ENCODE data around the gene HK2.
"Not testable (repeated sequence)": the region's sequence is repeated elsewhere in the genome, so short reads cannot be mapped to it uniquely, and the experiment has no call there.

HK2 gene

DNA sequence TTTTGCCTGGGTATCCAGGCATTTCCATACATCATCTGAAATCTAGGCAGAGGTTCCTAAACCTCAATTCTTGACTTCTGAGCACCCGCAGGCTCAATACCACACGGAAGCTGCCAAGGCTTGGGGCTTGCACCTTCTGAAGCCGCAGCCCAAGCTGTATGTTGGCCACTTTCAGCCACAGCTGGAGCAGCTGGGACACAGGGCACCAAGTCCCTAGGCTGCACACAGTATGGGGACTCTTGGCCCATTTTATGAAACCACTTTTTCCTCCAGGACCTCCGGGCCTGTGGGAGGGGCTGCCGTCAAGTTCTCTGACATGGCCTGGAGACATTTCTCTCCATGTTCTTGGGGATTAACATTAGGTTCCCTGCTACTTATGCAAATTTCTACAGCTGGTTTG lies 72.5 kb downstream of the HK2 start:
- DNase-seq, result no peak

DNA sequence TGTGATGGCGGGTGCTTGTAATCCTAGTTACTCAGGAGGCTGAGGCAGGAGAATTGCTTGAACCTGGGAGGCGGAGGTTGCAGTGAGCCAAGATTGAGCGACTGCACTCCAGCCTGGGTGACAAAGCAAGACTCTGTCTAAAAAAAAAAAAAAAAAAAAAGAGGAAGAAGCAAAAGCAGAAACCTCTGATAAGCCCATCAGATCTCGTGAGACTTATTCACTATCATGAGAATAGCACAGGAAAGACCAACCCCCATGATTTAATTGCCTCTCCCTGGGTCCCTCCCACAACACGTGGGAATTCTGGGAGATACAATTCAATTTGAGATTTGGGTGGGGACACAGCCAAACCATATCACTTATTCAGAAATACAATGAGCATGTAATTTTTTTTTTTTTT lies 73.6 kb downstream of the HK2 start:
- not testable (repeated sequence) for DNase-seq

- no peak for DNase-seq
Measured at GRCh38 chr2:74908748-74909444, 75.0 kb downstream of the HK2 start.

DNA sequence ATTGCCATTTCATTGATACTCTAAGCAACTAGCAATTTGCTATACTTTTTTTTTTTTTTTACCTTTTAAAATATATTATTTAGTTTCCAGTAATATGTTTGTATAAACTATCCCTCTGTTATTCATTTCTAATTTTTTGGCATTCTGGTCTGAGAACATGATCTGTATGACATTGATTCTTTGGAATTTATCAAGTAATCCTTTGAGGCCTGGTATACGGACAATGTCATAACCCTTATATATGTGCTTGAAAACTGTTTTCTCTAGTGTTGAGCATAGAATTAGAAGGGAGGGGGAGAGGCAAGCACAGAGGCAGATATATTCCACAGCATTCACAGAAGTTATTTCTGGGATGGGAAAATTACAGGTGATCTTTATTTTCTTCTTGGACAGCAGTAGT lies 76.3 kb downstream of the HK2 start:
- DNase-seq, result no peak

DNA sequence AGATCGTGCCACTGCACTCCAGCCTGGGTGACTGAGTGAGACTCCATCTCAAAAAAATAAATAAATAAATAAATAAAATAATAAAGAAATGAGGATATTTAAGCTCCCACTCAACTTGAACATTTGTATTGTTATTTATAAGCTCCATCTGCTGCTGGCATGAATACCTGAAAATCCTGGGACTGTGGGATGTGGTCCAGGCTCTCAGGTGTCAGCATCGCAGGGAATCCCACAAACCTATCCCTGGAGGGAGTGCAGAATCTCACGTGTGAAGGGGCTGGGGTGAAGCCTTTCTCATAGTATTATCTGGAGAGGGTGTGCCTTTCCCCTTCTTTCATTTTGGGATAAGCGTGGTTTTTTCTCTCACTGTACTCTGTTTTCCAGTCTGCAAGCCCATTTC lies 77.1 kb downstream of the HK2 start:
- no peak for DNase-seq

DNA sequence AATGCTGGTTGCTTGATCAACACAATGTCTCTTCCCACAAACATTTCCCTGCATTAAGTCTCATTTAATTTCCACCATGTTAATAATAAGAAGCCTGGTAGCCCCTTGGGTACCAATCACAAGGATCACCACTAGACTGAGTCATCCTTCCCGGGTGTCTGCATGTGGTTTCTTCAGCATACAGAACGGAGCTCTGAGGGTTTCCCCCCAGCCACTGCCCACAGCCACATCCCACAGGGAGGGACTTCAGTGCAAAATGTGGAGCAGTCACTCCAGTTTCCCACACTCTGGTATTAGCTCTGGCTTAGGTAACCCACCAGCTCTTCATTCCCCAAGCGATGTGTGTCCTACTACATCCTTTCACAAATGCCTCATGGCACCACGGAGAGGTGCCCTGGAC lies 81.8 kb downstream of the HK2 start:
- no peak for DNase-seq

DNA sequence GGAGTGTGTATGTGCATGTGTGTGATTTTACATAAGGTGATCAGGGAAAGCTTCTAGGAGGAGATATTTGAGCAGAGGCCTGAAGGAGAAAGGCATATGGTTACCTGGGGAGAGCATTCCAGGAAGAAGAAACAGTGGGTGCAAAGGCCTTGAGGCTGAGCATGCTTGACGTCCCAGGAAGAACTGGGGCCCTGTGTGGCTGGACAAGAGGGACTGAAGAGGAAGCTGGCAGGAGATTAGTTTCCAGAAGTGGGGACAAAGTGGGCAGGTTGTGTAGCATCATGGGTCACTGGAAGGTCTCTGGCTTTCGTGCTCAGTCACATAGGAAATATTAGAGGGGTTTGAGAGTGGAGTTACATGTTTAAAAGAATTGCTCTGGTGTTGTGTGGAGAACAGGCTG lies 82.5 kb downstream of the HK2 start:
- DNase-seq, result no peak

- no peak for DNase-seq
Measured at GRCh38 chr2:74917702-74918619, 84.0 kb downstream of the HK2 start.

DNA sequence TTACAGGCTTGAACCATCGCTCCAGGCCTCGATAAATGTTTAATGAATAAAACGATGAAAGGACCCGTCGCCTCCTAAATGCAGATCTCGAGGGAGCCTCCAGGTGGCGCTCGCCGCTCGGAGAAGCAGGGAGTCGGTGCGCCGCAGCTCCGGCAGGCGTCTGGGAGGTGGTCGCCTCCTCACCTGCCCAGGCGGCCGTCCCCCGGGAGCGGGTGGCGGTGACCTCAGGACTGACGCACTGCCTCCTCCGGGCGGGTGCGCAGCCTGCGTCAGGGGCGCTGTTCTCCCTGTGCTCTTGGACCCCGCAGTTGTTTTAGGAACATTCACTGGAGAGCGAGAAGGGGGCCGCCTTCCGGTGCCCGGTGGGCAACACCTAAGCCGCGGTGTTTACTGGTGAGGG lies 85.9 kb downstream of the HK2 start:
- DNase-seq, result peak; percentile 78

DNA sequence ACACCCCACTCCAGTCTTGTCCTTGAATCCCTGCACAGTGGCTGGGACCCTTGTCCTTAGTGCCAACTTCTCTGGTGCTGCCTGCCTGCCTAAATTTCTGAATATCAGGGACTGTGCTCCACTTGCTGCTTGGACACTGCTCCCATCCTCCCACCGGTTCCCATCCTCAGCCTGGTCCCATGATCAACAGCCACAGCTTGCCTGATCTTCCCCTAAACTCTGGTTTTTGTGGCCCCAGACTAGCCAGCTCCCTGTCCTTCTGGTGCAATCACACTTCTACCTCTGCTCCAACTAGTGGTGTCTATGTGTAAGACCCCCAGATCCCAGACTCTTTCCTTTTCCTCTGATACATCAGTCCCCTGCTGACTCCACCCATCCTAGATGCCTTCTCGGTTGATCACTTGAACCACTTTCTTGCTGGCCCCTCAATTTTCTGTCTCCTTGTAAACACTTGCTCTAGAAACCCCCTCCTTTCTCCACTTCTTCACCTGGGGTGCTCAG lies 87.4 kb downstream of the HK2 start:
- no peak for DNase-seq

DNA sequence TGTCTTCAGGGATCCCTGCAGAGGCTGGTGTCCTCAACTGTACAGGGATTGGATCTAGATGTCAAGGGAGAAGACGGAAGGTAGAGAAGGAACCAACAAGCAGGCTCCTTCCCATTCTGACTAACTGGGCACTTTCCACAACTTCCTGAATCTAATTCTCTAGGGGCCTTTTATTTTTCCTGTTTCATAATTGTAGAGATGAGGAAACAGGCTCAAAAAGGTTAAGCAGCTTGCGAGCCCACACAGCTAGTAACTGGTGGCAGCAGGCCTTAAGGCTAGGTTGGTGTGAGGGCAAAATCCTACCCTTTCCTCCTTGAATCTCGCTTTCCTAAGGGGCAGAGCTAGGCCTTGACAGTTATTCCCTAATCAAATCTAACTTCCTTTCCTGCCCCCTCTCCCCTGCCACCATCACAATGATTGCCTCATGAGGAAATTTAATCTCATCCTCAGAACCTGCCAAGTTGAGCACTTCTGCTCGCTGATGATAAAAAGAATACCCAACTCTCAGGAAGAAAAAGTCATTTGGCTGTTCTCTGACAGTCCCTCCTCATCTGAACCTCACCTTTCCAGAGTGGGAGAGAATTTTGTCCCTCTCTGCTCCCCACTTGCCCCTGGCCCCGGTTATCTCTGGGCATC lies 88.8 kb downstream of the HK2 start:
- no peak for DNase-seq

- DNase-seq, result no peak
Measured at GRCh38 chr2:74924463-74925265, 90.7 kb downstream of the HK2 start.

DNA sequence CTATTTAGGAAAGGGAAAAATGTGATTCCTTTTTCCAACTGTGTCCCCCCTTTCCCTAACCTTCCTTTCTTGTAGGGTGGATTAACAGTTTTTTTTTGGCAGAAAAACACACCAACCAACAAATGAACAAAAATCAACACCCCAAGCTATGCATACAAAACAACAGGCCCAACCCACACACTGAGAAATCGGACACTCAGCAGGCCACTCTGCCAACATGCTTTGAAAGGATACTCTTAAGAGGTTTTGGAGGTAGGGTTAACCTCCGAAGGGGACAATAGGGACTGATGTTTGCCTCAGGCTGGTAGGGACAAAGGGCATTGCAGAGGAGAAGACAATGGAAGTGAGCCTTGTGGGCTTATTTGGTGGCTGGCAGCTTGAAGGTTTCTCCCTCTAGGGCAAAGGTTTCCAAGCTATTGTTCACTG lies 91.4 kb downstream of the HK2 start:
- DNase-seq, result no peak

DNA sequence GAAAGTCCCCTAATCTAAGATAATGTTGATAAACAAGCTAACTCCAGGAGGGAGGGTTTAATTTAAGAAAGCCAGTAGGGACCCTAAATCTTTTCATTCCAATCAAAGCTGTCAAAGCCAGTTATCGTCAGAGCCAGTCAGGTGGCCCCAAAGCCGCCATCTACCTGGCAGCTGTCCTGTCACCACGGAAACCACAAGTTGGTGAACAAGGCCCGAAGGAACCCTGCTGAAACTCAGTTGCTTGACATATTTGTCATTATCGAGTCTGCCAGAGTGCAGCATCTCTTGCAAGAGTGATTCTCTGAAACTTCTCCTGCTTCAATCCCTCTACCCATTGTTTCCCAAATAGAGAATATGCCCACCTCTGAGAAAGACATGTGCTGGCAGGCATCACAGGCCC lies 93.7 kb downstream of the HK2 start:
- DNase-seq, result no peak

GRCh38 chr2:74930811-74931486 lies 97.0 kb downstream of the HK2 start:
- DNase-seq, result no peak

GRCh38 chr2:74931940-74932339 lies 98.0 kb downstream of the HK2 start:
- DNase-seq, result no peak

GRCh38 chr2:74935975-74936391 lies 102.1 kb downstream of the HK2 start:
- DNase-seq, result no peak

- DNase-seq, result no peak
Measured at GRCh38 chr2:74937221-74937880, 103.4 kb downstream of the HK2 start.

DNA sequence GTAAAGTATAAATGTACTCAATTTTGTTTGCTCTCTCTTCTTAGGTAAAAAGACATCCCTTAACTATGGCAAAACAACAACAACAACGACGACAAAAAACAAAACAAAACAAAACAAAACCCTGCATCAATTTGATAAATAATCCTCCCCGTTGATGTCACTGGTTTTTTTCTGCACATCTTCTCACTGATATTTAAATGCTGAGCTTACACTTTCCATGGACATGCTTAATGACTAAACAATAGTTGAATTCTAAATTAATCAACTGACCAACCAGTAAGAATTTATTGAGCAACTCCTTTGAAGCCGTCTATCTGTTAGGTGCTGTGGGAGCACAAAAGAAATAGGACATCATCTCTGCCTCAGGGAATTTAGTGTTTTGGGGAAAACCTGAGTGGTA lies 104.3 kb downstream of the HK2 start:
- no peak for DNase-seq

- no peak for DNase-seq
Measured at GRCh38 chr2:74939919-74940812, 106.2 kb downstream of the HK2 start.

GRCh38 chr2:74941284-74941683 lies 107.4 kb downstream of the HK2 start:
- no peak for DNase-seq

Measured in stimulated activated CD4-positive, alpha-beta T cell treated with anti-CD3 and anti-CD28 coated beads, Interleukin-4, amount 100 ng/mL, for 1 hour (primary cell).